Fibroblast of lung (primary cell): ENCODE data around the gene PMFBP1.

ENCODE experiments used
- CTCF ChIP-seq, 2 donors: IDR thresholded peaks in 1 of 2; conservative IDR thresholded peaks in 1 of 2; 1 replicate in 1 of 2; 2 replicates in 1 of 2; pipeline ENCODE4 v1.5.1; 2011 to 2012; ENCODE audit warnings: low read length in 2 of 2, control low read depth in 1 of 2, inconsistent platforms in 1 of 2, low read depth in 1 of 2, mild to moderate bottlenecking in 1 of 2
- EZH2 ChIP-seq: IDR thresholded peaks from 2 replicates; pipeline ENCODE4 v1.5.1; 2012; ENCODE audit warnings: low read length, control low read depth, mild to moderate bottlenecking; ENCODE audit errors: missing control alignments

GRCh38 chr16:72112906-72113615, 58.9 kb downstream of the PMFBP1 start:
- TF ChIP-seq CTCF (conservative IDR thresholded peaks at IDR 0.05 in 1 of 2, IDR thresholded peaks at IDR 0.05 in 1 of 2; ENCODE audit: low read depth in 1 of 2, low read length in 2 of 2): no peak
- no peak for TF ChIP-seq EZH2
